PFSK-1 (cell line): ENCODE measurements around the gene ARHGAP42.

Experiments
- POLR2AphosphoS5 ChIP-seq: IDR thresholded peaks from 2 replicates; pipeline ENCODE4 v1.6.1; 2012; ENCODE audit warnings: low read depth, mild to moderate bottlenecking, control low read depth, low read length, moderate library complexity
- SIN3A ChIP-seq: IDR thresholded peaks from 2 replicates; pipeline ENCODE4 v1.6.1; 2012; ENCODE audit warnings: mild to moderate bottlenecking, low read length, moderate library complexity, borderline replicate concordance; ENCODE audit not compliant: insufficient read depth
- TAF1 ChIP-seq: IDR thresholded peaks from 2 replicates; pipeline ENCODE4 v1.6.1; 2012; ENCODE audit warnings: low read length, control low read depth, borderline replicate concordance; ENCODE audit not compliant: insufficient read depth
- TF ChIP-seq, protein P1 (sequence below), 2 experiments: IDR thresholded peaks; 2 replicates each; pipeline versions ENCODE4 v1.6.1 to v1.8.0; 2011 to 2012; ENCODE audit warnings: low read depth in 2 of 2, low read length in 2 of 2, control low read depth in 1 of 2, inconsistent platforms in 1 of 2, mild to moderate bottlenecking in 1 of 2, moderate library complexity in 1 of 2; ENCODE audit not compliant: insufficient read depth in 1 of 2

DNA sequence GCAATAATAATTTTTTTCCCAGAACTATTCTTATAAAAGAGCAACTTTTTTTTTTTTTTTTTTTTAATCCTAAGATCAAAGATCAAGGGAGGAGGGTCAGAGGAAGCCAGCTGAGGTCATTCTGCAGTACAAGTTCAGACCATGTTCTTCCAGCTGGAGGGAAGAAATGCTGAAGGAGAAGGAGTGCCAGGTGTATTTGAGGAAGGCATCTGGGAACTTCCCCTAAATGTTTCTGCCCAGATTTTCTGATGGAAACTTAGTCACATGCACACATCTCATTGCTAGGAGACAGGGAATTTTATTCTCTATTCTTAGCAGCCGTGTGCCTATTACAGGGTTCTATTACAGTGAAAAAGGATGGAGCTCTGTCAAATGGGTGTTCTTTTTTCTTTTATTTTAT is 208.4 kb downstream of the ARHGAP42 start:
- TF ChIP-seq SIN3A (no peak), POLR2AphosphoS5 (no peak), TAF1 (no peak)
- TF ChIP-seq, protein P1, sequence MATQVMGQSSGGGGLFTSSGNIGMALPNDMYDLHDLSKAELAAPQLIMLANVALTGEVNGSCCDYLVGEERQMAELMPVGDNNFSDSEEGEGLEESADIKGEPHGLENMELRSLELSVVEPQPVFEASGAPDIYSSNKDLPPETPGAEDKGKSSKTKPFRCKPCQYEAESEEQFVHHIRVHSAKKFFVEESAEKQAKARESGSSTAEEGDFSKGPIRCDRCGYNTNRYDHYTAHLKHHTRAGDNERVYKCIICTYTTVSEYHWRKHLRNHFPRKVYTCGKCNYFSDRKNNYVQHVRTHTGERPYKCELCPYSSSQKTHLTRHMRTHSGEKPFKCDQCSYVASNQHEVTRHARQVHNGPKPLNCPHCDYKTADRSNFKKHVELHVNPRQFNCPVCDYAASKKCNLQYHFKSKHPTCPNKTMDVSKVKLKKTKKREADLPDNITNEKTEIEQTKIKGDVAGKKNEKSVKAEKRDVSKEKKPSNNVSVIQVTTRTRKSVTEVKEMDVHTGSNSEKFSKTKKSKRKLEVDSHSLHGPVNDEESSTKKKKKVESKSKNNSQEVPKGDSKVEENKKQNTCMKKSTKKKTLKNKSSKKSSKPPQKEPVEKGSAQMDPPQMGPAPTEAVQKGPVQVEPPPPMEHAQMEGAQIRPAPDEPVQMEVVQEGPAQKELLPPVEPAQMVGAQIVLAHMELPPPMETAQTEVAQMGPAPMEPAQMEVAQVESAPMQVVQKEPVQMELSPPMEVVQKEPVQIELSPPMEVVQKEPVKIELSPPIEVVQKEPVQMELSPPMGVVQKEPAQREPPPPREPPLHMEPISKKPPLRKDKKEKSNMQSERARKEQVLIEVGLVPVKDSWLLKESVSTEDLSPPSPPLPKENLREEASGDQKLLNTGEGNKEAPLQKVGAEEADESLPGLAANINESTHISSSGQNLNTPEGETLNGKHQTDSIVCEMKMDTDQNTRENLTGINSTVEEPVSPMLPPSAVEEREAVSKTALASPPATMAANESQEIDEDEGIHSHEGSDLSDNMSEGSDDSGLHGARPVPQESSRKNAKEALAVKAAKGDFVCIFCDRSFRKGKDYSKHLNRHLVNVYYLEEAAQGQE (IDR thresholded peaks at IDR 0.05; ENCODE audit: insufficient read depth in 1 of 2, low read depth in 2 of 2, low read length in 2 of 2), result no peak
